Measurements from ENCODE around the gene GPAT2.
"Not testable (repeated sequence)": the region's sequence is repeated elsewhere in the genome, so short reads cannot be mapped to it uniquely, and the experiment has no call there.

DNA sequence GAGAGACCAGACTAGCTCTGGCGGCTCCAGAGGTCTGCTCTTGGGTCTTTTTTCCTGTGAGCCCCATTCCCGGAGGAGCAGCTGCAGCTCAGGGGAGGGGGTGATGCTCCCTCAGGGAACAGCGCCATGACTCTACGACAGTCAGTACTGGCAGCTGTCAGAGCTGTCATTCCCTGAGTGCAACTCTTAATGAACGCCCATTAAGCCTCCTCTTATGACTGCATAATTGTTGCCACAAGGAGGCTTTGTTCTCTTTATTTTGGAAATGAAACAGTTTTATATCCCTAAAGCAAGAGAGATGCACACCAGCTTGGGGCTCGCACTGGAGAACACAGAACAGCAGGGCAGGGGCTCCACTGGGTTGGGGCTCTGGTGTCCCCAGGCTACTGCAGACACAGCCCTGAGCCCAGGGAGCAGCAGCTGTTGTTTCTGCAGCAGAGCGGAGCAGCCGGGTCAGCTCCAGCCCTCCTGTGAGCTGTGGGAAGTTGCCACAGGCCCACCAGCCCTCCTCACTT is 37.3 kb upstream of the GPAT2 start:
- TF ChIP-seq EZH2 (IDR thresholded peaks at IDR 0.05; ENCODE audit: borderline replicate concordance, insufficient read depth, low read depth, low read length, poor library complexity, severe bottlenecking); CTCF (IDR thresholded peaks at IDR 0.05): not testable (repeated sequence)
